Lower leg skin (tissue), 3 donors: Measurements from ENCODE around the gene TRAPPC6A.

ENCODE experiments used
- CTCF ChIP-seq, 3 donors: fragments of 450-650 bp; IDR thresholded peaks; one replicate each; pipeline ENCODE4 v1.5.1; 2016; ENCODE audit warnings: antibody characterized with exemption in 3 of 3, mild to moderate bottlenecking in 3 of 3, moderate library complexity in 2 of 3
- POLR2A ChIP-seq, 2 donors: fragments of 450-650 bp; IDR thresholded peaks; one replicate each; pipeline ENCODE4 v1.6.1; 2016 to 2017; ENCODE audit warnings: antibody characterized with exemption in 2 of 2, mild to moderate bottlenecking in 1 of 2, moderate library complexity in 1 of 2

GRCh38 chr19:45122832-45123231 lies 55.2 kb downstream of the TRAPPC6A start:
- TF ChIP-seq CTCF (IDR thresholded peaks at IDR 0.05) (no peak), POLR2A (IDR thresholded peaks at IDR 0.05) (no peak)
